Coronary artery (tissue), 2 donors: ENCODE measurements around the gene RIBC2.

Source experiments
- DNase-seq: peaks from one replicate; pipeline ENCODE4 v3.0.0-alpha.2; 2017; ENCODE audit warnings: low spot score
- H3K27ac ChIP-seq, 2 donors: fragments of 200-600 bp; sonication (generic); one replicate each; pipeline ENCODE4 v1.5.1; 2016 to 2019
- H3K4me3 ChIP-seq: fragments of 200-600 bp; sonication (generic); 2 replicates; pipeline ENCODE4 v1.5.1; 2016; ENCODE audit warnings: mild to moderate bottlenecking, moderate library complexity
- CTCF ChIP-seq: fragments of 200-600 bp; sonication (generic); IDR thresholded peaks from one replicate; pipeline ENCODE4 v1.5.1; 2019; ENCODE audit warnings: antibody characterized with exemption

RIBC2 gene

DNA sequence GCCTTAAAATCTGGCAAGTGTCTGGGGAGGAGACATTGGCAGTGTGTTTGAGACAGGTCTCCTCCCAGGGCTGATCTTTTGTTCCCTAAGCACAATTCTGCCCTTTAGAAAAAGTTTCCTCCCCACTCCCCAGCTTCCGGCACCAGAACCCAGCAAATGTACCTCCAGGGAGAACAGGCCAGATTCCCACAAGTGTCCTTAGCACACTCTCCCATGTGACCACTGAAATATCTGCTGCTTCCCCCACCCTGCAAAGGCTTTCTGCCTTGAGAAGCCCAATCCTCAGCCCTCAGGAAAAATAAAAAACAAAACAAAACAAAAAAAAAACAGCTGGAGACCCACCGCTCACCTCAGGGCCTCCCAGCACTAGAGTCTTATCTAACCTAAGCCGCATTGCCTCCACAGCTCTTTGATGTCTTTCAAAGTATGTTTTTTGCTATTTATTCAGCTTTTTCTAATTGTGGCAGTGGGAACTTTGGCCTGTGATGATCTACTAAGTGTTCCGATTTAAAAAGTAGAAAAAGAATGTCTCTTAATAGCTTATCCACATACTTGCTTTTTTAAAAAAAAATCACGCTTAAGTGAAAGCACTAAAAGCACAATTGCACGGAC is 60.2 kb downstream of the RIBC2 start:
- DNase-seq, result no peak
- peak overlapping the region in 1 of 2 donors; percentile 32 for H3K27ac ChIP-seq
- no peak overlapping the region for H3K4me3 ChIP-seq
- TF ChIP-seq CTCF, result no peak

DNA sequence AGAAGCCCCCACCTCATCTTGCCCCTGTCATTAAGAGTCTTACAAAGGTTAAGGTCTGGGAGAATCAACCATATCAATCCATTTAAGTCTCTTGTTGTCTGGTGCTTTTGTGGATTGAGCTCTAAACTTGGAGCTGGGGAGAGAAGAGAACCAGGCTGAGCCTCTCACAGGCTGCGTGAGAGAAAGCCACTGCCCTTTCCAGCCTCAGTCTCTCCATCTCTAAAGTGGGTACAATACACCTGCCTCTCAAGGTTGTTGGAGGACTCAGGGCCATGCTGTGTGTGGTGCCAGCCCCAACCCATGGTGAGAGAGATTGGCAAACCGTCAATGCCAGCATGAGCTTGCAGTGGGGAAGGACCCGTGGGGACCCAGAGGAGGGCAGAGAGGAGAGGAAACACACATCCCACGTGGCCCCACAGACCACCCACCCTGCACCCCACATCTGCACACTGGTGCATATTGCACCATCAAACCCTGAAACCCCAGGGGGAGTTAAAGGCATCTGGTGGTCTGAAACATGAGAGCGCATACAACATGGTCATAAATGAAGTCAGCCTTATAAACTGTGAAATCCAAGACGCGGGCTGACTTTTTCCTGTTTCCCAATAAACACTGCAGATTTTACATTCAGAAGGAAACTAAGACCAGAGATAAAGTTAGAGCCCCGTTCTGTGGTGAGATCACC is 61.7 kb downstream of the RIBC2 start:
- no peak for TF ChIP-seq CTCF
- Histone ChIP-seq H3K4me3 (no peak overlapping the region), H3K27ac (peak overlapping the region in 1 of 2 donors; percentile 37)
- DNase-seq, result no peak

- H3K4me3 ChIP-seq, result no peak overlapping the region
- H3K27ac ChIP-seq, result peak overlapping the region in 1 of 2 donors; percentile 51
- no peak for TF ChIP-seq CTCF
- DNase-seq, result no peak
These were observed 62.5 kb downstream of the RIBC2 start for GRCh38 chr22:45475851-45476514.

GRCh38 chr22:45476814-45477213 is 63.3 kb downstream of the RIBC2 start:
- no peak for TF ChIP-seq CTCF
- DNase-seq, result no peak
- Histone ChIP-seq H3K4me3 (no peak overlapping the region), H3K27ac (peak overlapping the region in 1 of 2 donors; percentile 63)

DNA sequence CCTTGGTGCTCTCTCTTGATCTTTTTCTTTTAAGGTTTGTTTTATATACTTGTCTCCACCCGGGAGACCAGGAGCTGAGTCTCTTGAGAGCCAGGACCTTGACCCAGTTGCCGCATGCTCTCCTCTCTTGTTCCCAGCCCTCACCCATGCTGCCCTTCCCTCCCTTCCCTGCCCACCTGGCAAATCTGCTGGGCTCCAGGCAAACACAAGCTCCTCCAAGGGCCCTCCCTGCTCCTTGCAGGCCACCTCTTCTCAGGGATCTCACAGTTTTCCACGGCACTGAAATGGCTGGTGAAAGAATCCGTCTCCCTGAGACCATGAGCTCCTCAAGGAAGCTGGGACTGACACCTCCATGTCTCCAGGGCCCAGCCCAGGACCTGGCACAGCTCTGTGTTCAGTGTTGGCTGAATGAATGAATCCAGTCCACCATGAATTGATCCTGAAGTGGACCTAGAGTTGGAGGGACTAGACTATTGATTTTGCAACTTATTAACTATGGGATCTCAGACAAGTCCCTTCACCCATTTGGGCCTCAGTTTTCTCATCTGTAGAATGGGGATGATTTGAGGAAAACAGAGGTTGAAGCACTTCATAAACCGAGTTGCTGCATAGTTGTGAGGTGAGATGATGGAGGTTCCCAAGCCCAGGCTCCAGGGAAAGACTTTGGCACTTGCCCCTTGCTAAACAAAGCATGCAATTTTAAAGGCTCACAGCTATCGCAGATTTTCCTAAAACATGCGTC is 64.0 kb downstream of the RIBC2 start:
- no peak overlapping the region for H3K4me3 ChIP-seq
- peak overlapping the region in 1 of 2 donors; percentile 63 for H3K27ac ChIP-seq
- TF ChIP-seq CTCF, result no peak
- DNase-seq, result no peak

GRCh38 chr22:45478108-45478771 is 64.7 kb downstream of the RIBC2 start:
- no peak for TF ChIP-seq CTCF
- Histone ChIP-seq H3K27ac (peak overlapping the region in 1 of 2 donors; percentile 63), H3K4me3 (no peak overlapping the region)
- no peak for DNase-seq
